K562 (cell line): ENCODE data around the gene NDUFAF2. TPM values are rescaled to one million over a fixed set of nuclear protein-coding genes. Genes with fewer than 3 reads are reported as not detected.

Experiments used
- HLTF ChIP-seq: fragments of 450-650 bp; IDR thresholded peaks from 2 replicates; pipeline ENCODE4 v1.6.1; 2016
- HSF4 ChIP-seq: fragments of 250-450 bp; sonication (Bioruptor Pico); IDR thresholded peaks from 2 replicates; pipeline ENCODE4 v2.1.2; 2022; ENCODE audit warnings: mild to moderate bottlenecking, moderate library complexity, borderline replicate concordance
- IRF2 ChIP-seq: sonication (generic); formaldehyde crosslinking; IDR thresholded peaks from 2 replicates; pipeline ENCODE4 v1.8.1; 2022; ENCODE audit warnings: mild to moderate bottlenecking, missing genetic modification reagents
- KDM1A ChIP-seq, 2 experiments: fragments of 450-650 bp; IDR thresholded peaks; 2 replicates each; pipeline ENCODE4 v1.6.1; 2016; ENCODE audit warnings: mild to moderate bottlenecking in 2 of 2
- KLF13 ChIP-seq: fragments of 450-650 bp; IDR thresholded peaks from 2 replicates; pipeline ENCODE4 v1.6.1; 2016; ENCODE audit warnings: missing genetic modification characterization, low read depth, mild to moderate bottlenecking, missing compliant biosample characterization, moderate library complexity, borderline replicate concordance
- MTF1 ChIP-seq: fragments of 250-450 bp; sonication (Bioruptor Pico); IDR thresholded peaks from 2 replicates; pipeline ENCODE4 v1.9.0; 2021; ENCODE audit warnings: moderate library complexity, mild to moderate bottlenecking, inconsistent platforms, borderline replicate concordance
- RFX5 ChIP-seq: IDR thresholded peaks from 2 replicates; pipeline ENCODE4 v1.6.1; 2011; ENCODE audit warnings: low read depth, mild to moderate bottlenecking, improper control_type of control experiment, low read length
- SMARCB1 ChIP-seq: IDR thresholded peaks from 2 replicates; pipeline ENCODE4 v1.6.1; 2011; ENCODE audit warnings: improper control_type of control experiment, low read depth; ENCODE audit not compliant: insufficient read length
- ZNF133 ChIP-seq: fragments of 250-450 bp; sonication (Bioruptor Pico); IDR thresholded peaks from 2 replicates; pipeline ENCODE4 v1.4.0; 2020; ENCODE audit warnings: mild to moderate bottlenecking
- ZNF253 ChIP-seq: fragments of 250-450 bp; sonication (Bioruptor Pico); conservative IDR thresholded peaks from 2 replicates; pipeline ENCODE4 v1.6.1; 2021; ENCODE audit warnings: mild to moderate bottlenecking
- ZNF695 ChIP-seq: fragments of 450-650 bp; formaldehyde crosslinking; IDR thresholded peaks from 2 replicates; pipeline ENCODE4 v1.4.0; 2020; ENCODE audit warnings: mild to moderate bottlenecking, moderate library complexity
- ZNF707 ChIP-seq: fragments of 250-450 bp; sonication (Bioruptor Pico); conservative IDR thresholded peaks from 2 replicates; pipeline ENCODE4 v1.8.0; 2022; ENCODE audit warnings: inconsistent platforms, mild to moderate bottlenecking, moderate library complexity
- ZNF764 ChIP-seq: fragments of 250-450 bp; sonication (Bioruptor Pico); IDR thresholded peaks from 2 replicates; pipeline ENCODE4 v1.4.0; 2020; ENCODE audit warnings: low read depth, mild to moderate bottlenecking, moderate library complexity
- ZZZ3 ChIP-seq: fragments of 450-650 bp; IDR thresholded peaks from 2 replicates; pipeline ENCODE4 v1.6.1; 2016; ENCODE audit warnings: antibody characterized with exemption, mild to moderate bottlenecking, moderate library complexity
- polyA plus RNA-seq, 8 experiments: library from polyadenylated mRNA; depleted of rRNA in 4 of 8; stranded (reverse) in 5 of 8; unstranded in 3 of 8; fragments of >200 nt; fragmentation: Nextera tagmentation in 2 of 8; fragmentation: Illumina TruSeq in 1 of 8; extraction: Ambion mirVana in 2 of 8; extraction: Trizol in 1 of 8; gene quantifications; 2 replicates each; pipeline versions ENCODE4 v1.2.1 to v1.2.3, GENCODE V29; 2011 to 2014; ENCODE audit warnings: inconsistent platforms in 1 of 8, missing spikeins in 1 of 8
- total RNA-seq, 7 experiments: library from RNA; depleted of rRNA in 6 of 7; stranded (reverse); fragments of >200 nt in 6 of 7; fragmentation: Illumina TruSeq in 2 of 7; extraction: Trizol in 2 of 7; gene quantifications; 2 replicates each; pipeline versions ENCODE4 v1.2.1 to v1.2.3, GENCODE V29; 2011 to 2021; ENCODE audit warnings: low replicate concordance in 1 of 7
- TF ChIP-seq, protein P1 (sequence below): fragments of 250-450 bp; sonication (Bioruptor Pico); IDR thresholded peaks from 2 replicates; pipeline ENCODE4 v1.4.0; 2020; ENCODE audit warnings: mild to moderate bottlenecking, moderate library complexity
- TF ChIP-seq, protein P2 (sequence below): fragments of 250-450 bp; sonication (Bioruptor Pico); IDR thresholded peaks from 2 replicates; pipeline ENCODE4 v1.5.0; 2021; ENCODE audit warnings: mild to moderate bottlenecking, borderline replicate concordance
- TF ChIP-seq, protein P3 (sequence below): fragments of 250-450 bp; sonication (Bioruptor Pico); IDR thresholded peaks from 2 replicates; pipeline ENCODE4 v1.8.0; 2022; ENCODE audit warnings: moderate library complexity, mild to moderate bottlenecking, inconsistent platforms
- TF ChIP-seq, protein P4 (sequence below): fragments of 450-650 bp; IDR thresholded peaks from 2 replicates; pipeline ENCODE4 v1.7.1; 2018; ENCODE audit warnings: mild to moderate bottlenecking, low read depth; ENCODE audit not compliant: partially characterized antibody

NDUFAF2 gene
- total and polyA plus RNA-seq, 9 of the 15 experiments (the other 6 are each of a cell fraction or from before 2014, with no cell fraction given): 56.0 to 155 (median 95.9) TPM

DNA sequence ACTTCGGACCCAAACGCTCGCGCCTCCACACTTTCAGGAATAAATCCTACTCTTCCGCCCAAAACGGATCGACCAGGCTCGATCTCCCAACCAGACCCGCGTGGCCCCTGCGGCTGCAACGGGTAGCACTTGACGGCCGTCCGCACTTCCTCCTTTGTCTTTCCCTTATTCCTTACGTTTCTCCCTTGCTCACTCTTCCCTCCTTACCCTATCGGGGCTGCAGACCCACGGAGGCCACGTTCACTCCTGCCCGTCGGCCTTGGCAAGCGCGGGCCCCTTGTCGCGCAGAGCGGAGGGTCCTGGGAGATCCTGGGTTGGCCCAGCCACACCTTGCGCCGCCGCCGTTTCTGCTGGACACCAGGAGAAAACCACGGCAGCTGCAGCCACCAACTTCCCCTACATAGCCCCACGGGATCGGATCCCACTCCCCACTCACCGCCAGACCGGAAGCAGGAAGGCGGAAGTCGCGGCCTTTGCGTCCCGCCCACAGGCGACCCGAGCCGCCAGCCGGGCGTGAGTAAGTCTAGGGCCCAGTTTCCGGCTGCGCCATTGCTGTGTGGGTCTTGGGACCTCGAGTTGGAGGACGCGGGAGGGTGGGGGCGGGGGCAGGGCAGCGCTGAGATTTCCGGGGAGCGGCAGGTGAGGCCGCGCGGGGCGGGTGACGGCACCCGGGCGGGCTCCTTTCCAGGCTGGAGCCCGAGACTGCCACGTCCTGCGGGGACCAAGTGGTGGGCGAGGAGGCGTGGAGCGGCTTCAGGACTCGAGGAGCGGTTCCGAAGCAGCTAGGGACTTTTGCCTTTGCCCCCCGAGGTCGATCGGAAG, 217.2 kb downstream of the NDUFAF2 start, which contains the start of gene SMIM15 (continued):
- TF ChIP-seq, protein P1, sequence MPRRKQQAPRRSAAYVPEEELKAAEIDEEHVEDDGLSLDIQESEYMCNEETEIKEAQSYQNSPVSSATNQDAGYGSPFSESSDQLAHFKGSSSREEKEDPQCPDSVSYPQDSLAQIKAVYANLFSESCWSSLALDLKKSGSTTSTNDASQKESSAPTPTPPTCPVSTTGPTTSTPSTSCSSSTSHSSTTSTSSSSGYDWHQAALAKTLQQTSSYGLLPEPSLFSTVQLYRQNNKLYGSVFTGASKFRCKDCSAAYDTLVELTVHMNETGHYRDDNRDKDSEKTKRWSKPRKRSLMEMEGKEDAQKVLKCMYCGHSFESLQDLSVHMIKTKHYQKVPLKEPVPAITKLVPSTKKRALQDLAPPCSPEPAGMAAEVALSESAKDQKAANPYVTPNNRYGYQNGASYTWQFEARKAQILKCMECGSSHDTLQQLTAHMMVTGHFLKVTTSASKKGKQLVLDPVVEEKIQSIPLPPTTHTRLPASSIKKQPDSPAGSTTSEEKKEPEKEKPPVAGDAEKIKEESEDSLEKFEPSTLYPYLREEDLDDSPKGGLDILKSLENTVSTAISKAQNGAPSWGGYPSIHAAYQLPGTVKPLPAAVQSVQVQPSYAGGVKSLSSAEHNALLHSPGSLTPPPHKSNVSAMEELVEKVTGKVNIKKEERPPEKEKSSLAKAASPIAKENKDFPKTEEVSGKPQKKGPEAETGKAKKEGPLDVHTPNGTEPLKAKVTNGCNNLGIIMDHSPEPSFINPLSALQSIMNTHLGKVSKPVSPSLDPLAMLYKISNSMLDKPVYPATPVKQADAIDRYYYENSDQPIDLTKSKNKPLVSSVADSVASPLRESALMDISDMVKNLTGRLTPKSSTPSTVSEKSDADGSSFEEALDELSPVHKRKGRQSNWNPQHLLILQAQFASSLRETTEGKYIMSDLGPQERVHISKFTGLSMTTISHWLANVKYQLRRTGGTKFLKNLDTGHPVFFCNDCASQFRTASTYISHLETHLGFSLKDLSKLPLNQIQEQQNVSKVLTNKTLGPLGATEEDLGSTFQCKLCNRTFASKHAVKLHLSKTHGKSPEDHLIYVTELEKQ (CRISPR knock-in tag): no peak
- TF ChIP-seq IRF2 (CRISPR knock-in tag) (no peak), HSF4 (CRISPR knock-in tag) (no peak), SMARCB1 (no peak), KLF13 (tag) (no peak), ZNF133 (CRISPR knock-in tag) (no peak), KDM1A (IDR thresholded peaks at IDR 0.05) (peak; percentile 67 to 74; a peak in 3 of 4 replicates), ZNF707 (CRISPR knock-in tag) (no peak), RFX5 (no peak), ZNF253 (CRISPR knock-in tag) (no peak), HLTF (no peak), MTF1 (no peak), ZNF695 (CRISPR knock-in tag) (no peak), ZNF764 (CRISPR knock-in tag) (no peak), ZZZ3 (no peak)
- TF ChIP-seq, protein P2, sequence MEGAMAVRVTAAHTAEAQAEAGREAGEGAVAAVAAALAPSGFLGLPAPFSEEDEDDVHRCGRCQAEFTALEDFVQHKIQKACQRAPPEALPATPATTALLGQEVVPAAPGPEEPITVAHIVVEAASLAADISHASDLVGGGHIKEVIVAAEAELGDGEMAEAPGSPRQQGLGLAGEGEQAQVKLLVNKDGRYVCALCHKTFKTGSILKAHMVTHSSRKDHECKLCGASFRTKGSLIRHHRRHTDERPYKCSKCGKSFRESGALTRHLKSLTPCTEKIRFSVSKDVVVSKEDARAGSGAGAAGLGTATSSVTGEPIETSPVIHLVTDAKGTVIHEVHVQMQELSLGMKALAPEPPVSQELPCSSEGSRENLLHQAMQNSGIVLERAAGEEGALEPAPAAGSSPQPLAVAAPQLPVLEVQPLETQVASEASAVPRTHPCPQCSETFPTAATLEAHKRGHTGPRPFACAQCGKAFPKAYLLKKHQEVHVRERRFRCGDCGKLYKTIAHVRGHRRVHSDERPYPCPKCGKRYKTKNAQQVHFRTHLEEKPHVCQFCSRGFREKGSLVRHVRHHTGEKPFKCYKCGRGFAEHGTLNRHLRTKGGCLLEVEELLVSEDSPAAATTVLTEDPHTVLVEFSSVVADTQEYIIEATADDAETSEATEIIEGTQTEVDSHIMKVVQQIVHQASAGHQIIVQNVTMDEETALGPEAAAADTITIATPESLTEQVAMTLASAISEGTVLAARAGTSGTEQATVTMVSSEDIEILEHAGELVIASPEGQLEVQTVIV (CRISPR knock-in tag): peak; percentile 54; the same call in 1 of the 2 replicates
- TF ChIP-seq, protein P3, sequence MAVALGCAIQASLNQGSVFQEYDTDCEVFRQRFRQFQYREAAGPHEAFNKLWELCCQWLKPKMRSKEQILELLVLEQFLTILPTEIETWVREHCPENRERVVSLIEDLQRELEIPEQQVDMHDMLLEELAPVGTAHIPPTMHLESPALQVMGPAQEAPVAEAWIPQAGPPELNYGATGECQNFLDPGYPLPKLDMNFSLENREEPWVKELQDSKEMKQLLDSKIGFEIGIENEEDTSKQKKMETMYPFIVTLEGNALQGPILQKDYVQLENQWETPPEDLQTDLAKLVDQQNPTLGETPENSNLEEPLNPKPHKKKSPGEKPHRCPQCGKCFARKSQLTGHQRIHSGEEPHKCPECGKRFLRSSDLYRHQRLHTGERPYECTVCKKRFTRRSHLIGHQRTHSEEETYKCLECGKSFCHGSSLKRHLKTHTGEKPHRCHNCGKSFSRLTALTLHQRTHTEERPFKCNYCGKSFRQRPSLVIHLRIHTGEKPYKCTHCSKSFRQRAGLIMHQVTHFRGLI (CRISPR knock-in tag): no peak
- TF ChIP-seq, protein P4, sequence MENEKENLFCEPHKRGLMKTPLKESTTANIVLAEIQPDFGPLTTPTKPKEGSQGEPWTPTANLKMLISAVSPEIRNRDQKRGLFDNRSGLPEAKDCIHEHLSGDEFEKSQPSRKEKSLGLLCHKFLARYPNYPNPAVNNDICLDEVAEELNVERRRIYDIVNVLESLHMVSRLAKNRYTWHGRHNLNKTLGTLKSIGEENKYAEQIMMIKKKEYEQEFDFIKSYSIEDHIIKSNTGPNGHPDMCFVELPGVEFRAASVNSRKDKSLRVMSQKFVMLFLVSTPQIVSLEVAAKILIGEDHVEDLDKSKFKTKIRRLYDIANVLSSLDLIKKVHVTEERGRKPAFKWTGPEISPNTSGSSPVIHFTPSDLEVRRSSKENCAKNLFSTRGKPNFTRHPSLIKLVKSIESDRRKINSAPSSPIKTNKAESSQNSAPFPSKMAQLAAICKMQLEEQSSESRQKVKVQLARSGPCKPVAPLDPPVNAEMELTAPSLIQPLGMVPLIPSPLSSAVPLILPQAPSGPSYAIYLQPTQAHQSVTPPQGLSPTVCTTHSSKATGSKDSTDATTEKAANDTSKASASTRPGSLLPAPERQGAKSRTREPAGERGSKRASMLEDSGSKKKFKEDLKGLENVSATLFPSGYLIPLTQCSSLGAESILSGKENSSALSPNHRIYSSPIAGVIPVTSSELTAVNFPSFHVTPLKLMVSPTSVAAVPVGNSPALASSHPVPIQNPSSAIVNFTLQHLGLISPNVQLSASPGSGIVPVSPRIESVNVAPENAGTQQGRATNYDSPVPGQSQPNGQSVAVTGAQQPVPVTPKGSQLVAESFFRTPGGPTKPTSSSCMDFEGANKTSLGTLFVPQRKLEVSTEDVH: peak; percentile 86
